CD4-positive, alpha-beta T cell (primary cell): ENCODE results near the gene SORCS2. TPM values are rescaled to one million over a fixed set of nuclear protein-coding genes. Genes with fewer than 3 reads are reported as not detected.

Source experiments
- ATAC-seq: fragments of 200-7000 bp; cut with Tn5 transposase; one replicate; pipeline ENCODE4 v1.10.0; 2022; ENCODE audit warnings: mild to moderate bottlenecking; ENCODE audit not compliant: poor library complexity
- CTCF ChIA-PET: fragments of 350-600 bp; sonication (Branson Sonifier 250); formaldehyde crosslinking; loops from one replicate; lab custom pipeline; 2021; ENCODE audit warnings: antibody characterized with exemption, inconsistent platforms; lab: Charles Lee
- POLR2A ChIA-PET: fragments of 350-600 bp; sonication (Branson Sonifier 250); formaldehyde crosslinking; loops from one replicate; lab custom pipeline; 2021; ENCODE audit warnings: antibody characterized with exemption, inconsistent platforms; lab: Charles Lee
- DNase-seq, 14 experiments: peaks; one replicate each; pipeline ENCODE4 v3.0.0-alpha.2; 2013 to 2020; ENCODE audit warnings: mixed read lengths in 2 of 14
- H3K27ac ChIP-seq, 2 donors: one replicate each; pipeline versions ENCODE4 v1.5.1 to v1.7.0; 2013; ENCODE audit warnings: low read length in 2 of 2, low read depth in 1 of 2, mild to moderate bottlenecking in 1 of 2
- H3K27me3 ChIP-seq, 2 experiments: 1 replicate in 1 of 2; 2 replicates in 1 of 2; pipeline versions ENCODE4 v1.6.1 to v1.7.0; 2013; ENCODE audit warnings: low read length in 2 of 2, control low read depth in 1 of 2, mild to moderate bottlenecking in 1 of 2, moderate library complexity in 1 of 2; ENCODE audit not compliant: insufficient read depth in 2 of 2, control insufficient read depth in 1 of 2
- H3K36me3 ChIP-seq: one replicate; pipeline ENCODE4 v1.6.1; 2013; ENCODE audit warnings: low read length, control low read depth; ENCODE audit not compliant: insufficient read depth
- H3K4me1 ChIP-seq: one replicate; pipeline ENCODE4 v1.6.1; 2013; ENCODE audit warnings: low read length, control low read depth; ENCODE audit not compliant: insufficient read depth
- H3K4me3 ChIP-seq: one replicate; pipeline ENCODE4 v1.5.1; 2013; ENCODE audit warnings: mild to moderate bottlenecking, low read length, moderate library complexity
- H3K9me3 ChIP-seq, 2 experiments: 1 replicate in 1 of 2; 2 replicates in 1 of 2; pipeline versions ENCODE4 v1.6.1 to v1.7.0; 2013; ENCODE audit warnings: low read length in 2 of 2, mild to moderate bottlenecking in 2 of 2, control low read depth in 1 of 2, moderate library complexity in 1 of 2; ENCODE audit not compliant: control insufficient read depth in 1 of 2, insufficient read depth in 1 of 2
- H3K27ac Mint-ChIP-seq: one replicate; pipeline ENCODE4 v1.8.0; 2020; ENCODE audit warnings: mixed read lengths
- H3K27me3 Mint-ChIP-seq: one replicate; pipeline ENCODE4 v1.8.0; 2021; ENCODE audit warnings: mixed read lengths
- H3K36me3 Mint-ChIP-seq: one replicate; pipeline ENCODE4 v1.8.0; 2021; ENCODE audit warnings: low read depth, mixed read lengths
- H3K4me1 Mint-ChIP-seq: one replicate; pipeline ENCODE4 v1.8.0; 2021; ENCODE audit warnings: low read depth, mixed read lengths
- H3K4me3 Mint-ChIP-seq: one replicate; pipeline ENCODE4 v1.8.0; 2020; ENCODE audit warnings: mild to moderate bottlenecking, mixed read lengths
- H3K9me3 Mint-ChIP-seq: one replicate; pipeline ENCODE4 v1.8.0; 2020; ENCODE audit warnings: mixed read lengths
- CTCF ChIP-seq: fragments of 200-600 bp; IDR thresholded peaks from one replicate; pipeline ENCODE4 v1.8.0; 2022; ENCODE audit warnings: antibody characterized with exemption, mild to moderate bottlenecking
- intact Hi-C, 2 experiments: fragments of 100-400 bp; cut with DNase I in 1 of 2; cut with micrococcal nuclease in 1 of 2; formaldehyde crosslinking; loops; one replicate each; pipeline versions ENCODE4 v1.15.1 to v1.9.0; 2023 to 2025; cut with DNase I, micrococcal nuclease
- total RNA-seq, 174 experiments: library from RNA in 2 of 174; stranded (reverse) in 2 of 174; gene quantifications; one replicate each; pipeline ENCODE4 v1.2.3 and lab custom pipeline; 2021 to 2026

The SORCS2 gene
- total RNA-seq, 2 experiments from 2014 or later, result not detected

GRCh38 chr4:7487998-7488671 lies 295.8 kb downstream of the SORCS2 start:
- intact Hi-C loops, result no loop called here
- Mint-ChIP-seq H3K27me3 (peaks cover 15% of the 10 kb centered on the region), H3K4me1 (no peaks in the 10 kb centered on the region), H3K9me3 (no peaks in the 10 kb centered on the region), H3K27ac (no peak overlapping the region), H3K36me3 (no peaks in the 10 kb centered on the region), H3K4me3 (no peak overlapping the region)
- H3K27me3 ChIP-seq, result no peaks in the 10 kb centered on the region
- H3K36me3 ChIP-seq, result no peaks in the 10 kb centered on the region
- DNase-seq, result no peak
- no peak overlapping the region for H3K27ac ChIP-seq
- H3K4me1 ChIP-seq, result no peaks in the 10 kb centered on the region
- no peak for TF ChIP-seq CTCF
- ChIA-PET CTCF (no interaction called here), POLR2A (no interaction called here)
- no peak overlapping the region for H3K4me3 ChIP-seq
- ATAC-seq, result no peak
- H3K9me3 ChIP-seq, result peaks cover 0 to 23% of the 10 kb centered on the region in 2 experiments

DNA sequence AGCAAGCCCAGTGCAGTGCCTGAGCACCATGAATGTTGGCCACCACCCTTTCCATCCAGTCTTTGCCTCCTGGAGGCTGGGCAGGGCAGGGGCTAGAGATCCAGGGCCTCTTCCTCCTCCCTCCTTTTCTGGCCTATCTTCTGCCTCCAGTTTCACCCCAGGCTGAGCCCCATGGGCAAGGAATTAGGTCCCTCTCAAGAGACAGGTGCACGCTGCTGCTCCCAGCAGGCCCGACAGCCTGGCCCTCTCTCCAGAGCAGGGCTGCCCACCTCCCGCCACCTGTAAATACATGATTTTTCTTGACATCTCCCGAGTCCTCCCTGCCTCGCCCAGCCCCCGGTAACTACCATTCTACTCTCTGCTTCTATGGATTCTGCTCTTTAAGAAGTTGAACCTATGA lies 299.6 kb downstream of the SORCS2 start:
- no peak for DNase-seq
- no peaks in the 10 kb centered on the region for H3K36me3 ChIP-seq
- no peaks in the 10 kb centered on the region for H3K36me3 Mint-ChIP-seq
- CTCF ChIA-PET, result no interaction called here
- no peak for ATAC-seq
- no peaks in the 10 kb centered on the region for H3K4me1 ChIP-seq
- POLR2A ChIA-PET, result no interaction called here
- no peaks in the 10 kb centered on the region for H3K9me3 Mint-ChIP-seq
- intact Hi-C loops, result no loop called here
- H3K27me3 Mint-ChIP-seq, result peaks cover 15% of the 10 kb centered on the region
- no peak overlapping the region for H3K27ac Mint-ChIP-seq
- no peak overlapping the region for H3K4me3 ChIP-seq
- H3K4me1 Mint-ChIP-seq, result no peaks in the 10 kb centered on the region
- TF ChIP-seq CTCF, result no peak
- H3K9me3 ChIP-seq, result peaks cover 0 to 32% of the 10 kb centered on the region in 2 experiments
- H3K27me3 ChIP-seq, result no peaks in the 10 kb centered on the region
- H3K27ac ChIP-seq, result no peak overlapping the region
- H3K4me3 Mint-ChIP-seq, result no peak overlapping the region

DNA sequence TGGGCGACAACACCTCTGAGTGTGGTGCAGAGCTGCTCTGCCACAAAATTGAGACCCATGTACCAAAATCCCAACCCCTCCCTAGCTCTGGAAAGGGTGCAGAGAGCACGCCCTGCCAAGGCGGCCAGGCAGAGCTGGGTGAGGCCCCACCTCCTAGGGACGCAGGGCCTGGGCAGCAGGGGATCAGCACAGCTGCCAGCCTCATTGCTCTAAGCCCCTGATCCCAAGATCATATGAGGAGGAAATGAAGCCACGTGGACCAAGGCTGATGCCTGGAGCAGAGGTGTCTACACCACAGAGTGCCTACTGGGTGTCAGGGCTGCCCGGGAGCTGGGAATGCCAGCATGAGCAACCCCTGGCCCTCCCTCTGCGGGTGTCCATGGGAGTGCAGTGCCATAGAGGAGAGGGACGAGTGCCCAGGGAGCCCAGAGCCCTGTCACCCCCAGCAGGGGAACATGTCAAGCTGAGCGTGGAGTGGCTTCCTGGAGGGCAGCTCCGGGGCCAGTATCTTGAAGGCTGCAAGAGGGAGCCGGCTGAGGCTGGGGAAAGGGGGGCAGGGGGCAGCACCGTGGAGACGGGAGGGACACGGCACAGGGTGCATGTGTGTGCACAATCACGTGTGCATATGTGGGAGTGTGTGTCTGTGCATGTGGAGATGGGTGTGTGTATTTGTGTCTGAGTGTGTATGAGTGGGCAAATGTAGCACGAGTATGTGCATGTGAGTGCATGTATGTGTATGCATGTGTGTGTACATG lies 306.3 kb downstream of the SORCS2 start:
- POLR2A ChIA-PET, result no interaction called here
- Mint-ChIP-seq H3K27me3 (peaks cover 14% of the 10 kb centered on the region), H3K36me3 (no peaks in the 10 kb centered on the region), H3K4me3 (no peak overlapping the region), H3K4me1 (no peaks in the 10 kb centered on the region), H3K27ac (no peak overlapping the region), H3K9me3 (no peaks in the 10 kb centered on the region)
- ATAC-seq, result no peak
- no peak for DNase-seq
- TF ChIP-seq CTCF, result no peak
- Histone ChIP-seq H3K9me3 (peaks cover 0 to 7% of the 10 kb centered on the region in 2 experiments), H3K4me3 (no peak overlapping the region), H3K4me1 (no peaks in the 10 kb centered on the region), H3K27ac (no peak overlapping the region), H3K27me3 (peaks cover 0 to 2% of the 10 kb centered on the region in 2 experiments), H3K36me3 (no peaks in the 10 kb centered on the region)
- intact Hi-C loops, result no loop called here
- CTCF ChIA-PET, result no interaction called here
